ENCODE measurements around the gene GASK1A. TPM values are rescaled to one million over a fixed set of nuclear protein-coding genes. Genes with fewer than 3 reads are reported as not detected.

Gene GASK1A
- total and polyA plus RNA-seq, 10 of the 15 experiments (the other 5 are each of a cell fraction or from before 2014, with no cell fraction given): 0.18 TPM; not detected in 9

- TF ChIP-seq TARDBP (IDR thresholded peaks at IDR 0.05; ENCODE audit: borderline replicate concordance) (no peak), RAD21 (IDR thresholded peaks at IDR 0.05; ENCODE audit: insufficient read depth, low read depth, low read length) (no peak), KDM1A (IDR thresholded peaks at IDR 0.05; ENCODE audit: borderline replicate concordance) (no peak), NBN (IDR thresholded peaks at IDR 0.05) (no peak), NR2F1 (conservative IDR thresholded peaks at IDR 0.05) (no peak), ZSCAN29 (IDR thresholded peaks at IDR 0.05) (no peak), SUPT20H (IDR thresholded peaks at IDR 0.05; ENCODE audit: borderline replicate concordance, control insufficient read depth, low read depth, low read length) (no peak)
These were observed 33.1 kb downstream of the GASK1A start (continued) for GRCh38 chr3:43012174-43012573.

- H3K27me3 ChIP-seq (replicated peaks in 1 of 2; ENCODE audit: control insufficient read depth in 2 of 2, insufficient read depth in 2 of 2, low read length in 1 of 2): no peaks in the 10 kb centered on the region
- peaks cover 18% of the 10 kb centered on the region; the same call in 2 of the 3 replicates for H3K9me3 ChIP-seq (replicated peaks; ENCODE audit: control insufficient read depth, insufficient read depth, low read length)
- no peak overlapping the region for H3K27ac ChIP-seq (ENCODE audit: control insufficient read depth, insufficient read depth)
- intact Hi-C loops (cut with micrococcal nuclease; ENCODE audit: unreplicated experiment) (no loop called here), in situ Hi-C loops (cut with MboI) (no loop called here)
- no peaks in the 10 kb centered on the region for H3K79me2 ChIP-seq (ENCODE audit: control insufficient read depth, insufficient read depth, low read length)
- no peak for DNase-seq (ENCODE audit: low read depth, low spot score)
- H3K36me3 ChIP-seq (ENCODE audit: control insufficient read depth in 2 of 2, insufficient read depth in 2 of 2, low read length in 1 of 2): no peaks in the 10 kb centered on the region
- FAIRE-seq: no peak
- no peaks in the 10 kb centered on the region for H4K20me1 ChIP-seq (ENCODE audit: control insufficient read depth, insufficient read depth)
- WGBS (ENCODE audit: insufficient coverage, insufficient replicate concordance, low lambda C conversion rate, missing lambda C conversion rate): 7% methylated on average over 2 of the region's 2 CpGs
- CTCF ChIA-PET: no interaction called here
- TF ChIP-seq RCOR1 (conservative IDR thresholded peaks at IDR 0.05; ENCODE audit: low read depth, low read length) (no peak), CHD1 (IDR thresholded peaks at IDR 0.05; ENCODE audit: low read depth, low read length) (no peak), RAD21 (IDR thresholded peaks at IDR 0.05; ENCODE audit: insufficient read depth, low read depth, low read length) (no peak), NFYA (IDR thresholded peaks at IDR 0.05; ENCODE audit: borderline replicate concordance, low read depth, low read length) (no peak), MXI1 (IDR thresholded peaks at IDR 0.05; ENCODE audit: low read depth, low read length) (no peak)
- no peak for ATAC-seq
- RAD21 ChIA-PET (ENCODE audit: unreplicated experiment): no interaction called here
- H3K4me1 ChIP-seq (ENCODE audit: control insufficient read depth, insufficient read depth, low read length): no peaks in the 10 kb centered on the region
- H3K9ac ChIP-seq (ENCODE audit: control insufficient read depth, insufficient read depth, low read length): no peak overlapping the region
- no TSS peak for BruUV-seq (replicated peaks)
- H2AFZ ChIP-seq (ENCODE audit: control insufficient read depth, low read depth, low read length): no peak overlapping the region
- POLR2A ChIA-PET: no interaction called here
- no peak overlapping the region for H3K4me2 ChIP-seq (ENCODE audit: control insufficient read depth, insufficient read depth)
- no peak overlapping the region for H3K4me3 ChIP-seq
- SMC1A ChIA-PET (ENCODE audit: uncharacterized antibody, unreplicated experiment): no interaction called here
These were observed 34.1 kb downstream of the GASK1A start for GRCh38 chr3:43013256-43013655.

All from GM12878 (cell line).